Measurements from ENCODE around the gene GAD2.

The GAD2 gene

DNA sequence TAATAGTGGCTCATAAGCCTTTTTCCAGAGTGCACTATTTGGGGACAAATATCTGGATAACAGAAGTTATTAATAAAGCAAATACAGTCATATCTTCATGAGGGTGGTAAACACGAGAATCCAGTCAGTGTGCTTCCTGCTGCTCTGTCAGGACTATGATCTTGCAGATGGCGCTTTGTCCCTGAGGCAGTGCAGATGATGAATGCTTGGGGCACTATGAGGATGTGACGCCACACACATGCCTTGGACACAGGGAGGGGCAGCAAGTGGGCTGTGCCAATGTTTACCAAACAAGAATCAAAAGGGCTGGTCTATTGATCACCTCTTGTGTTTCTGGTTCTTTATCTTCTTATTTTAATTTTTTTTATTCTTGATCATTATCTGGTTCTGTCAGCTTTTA, 79.8 kb downstream of the GAD2 start:
- ChIA-PET POLR2A (no interaction called here), CTCF (no interaction called here)
- no peak overlapping the region for H3K4me3 ChIP-seq (ENCODE audit: low read depth, low read length)
- H3K9me3 ChIP-seq (ENCODE audit: control insufficient read depth, insufficient read depth, low read depth, low read length) = no peaks in the 10 kb centered on the region
- H3K4me1 ChIP-seq (ENCODE audit: control insufficient read depth, insufficient read depth, low read length) = no peaks in the 10 kb centered on the region
- no peak overlapping the region for H3K27ac ChIP-seq (ENCODE audit: extremely low read depth, low read depth, low read length)
- no peak for TF ChIP-seq ZNF558 (tag by site-specific recombination; IDR thresholded peaks at IDR 0.05)
- TF ChIP-seq ZNF10 (tag by site-specific recombination; IDR thresholded peaks at IDR 0.05) = no peak
- TF ChIP-seq, protein P1, sequence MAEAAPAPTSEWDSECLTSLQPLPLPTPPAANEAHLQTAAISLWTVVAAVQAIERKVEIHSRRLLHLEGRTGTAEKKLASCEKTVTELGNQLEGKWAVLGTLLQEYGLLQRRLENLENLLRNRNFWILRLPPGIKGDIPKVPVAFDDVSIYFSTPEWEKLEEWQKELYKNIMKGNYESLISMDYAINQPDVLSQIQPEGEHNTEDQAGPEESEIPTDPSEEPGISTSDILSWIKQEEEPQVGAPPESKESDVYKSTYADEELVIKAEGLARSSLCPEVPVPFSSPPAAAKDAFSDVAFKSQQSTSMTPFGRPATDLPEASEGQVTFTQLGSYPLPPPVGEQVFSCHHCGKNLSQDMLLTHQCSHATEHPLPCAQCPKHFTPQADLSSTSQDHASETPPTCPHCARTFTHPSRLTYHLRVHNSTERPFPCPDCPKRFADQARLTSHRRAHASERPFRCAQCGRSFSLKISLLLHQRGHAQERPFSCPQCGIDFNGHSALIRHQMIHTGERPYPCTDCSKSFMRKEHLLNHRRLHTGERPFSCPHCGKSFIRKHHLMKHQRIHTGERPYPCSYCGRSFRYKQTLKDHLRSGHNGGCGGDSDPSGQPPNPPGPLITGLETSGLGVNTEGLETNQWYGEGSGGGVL (tag by site-specific recombination; IDR thresholded peaks at IDR 0.05) = no peak
- no peak for TF ChIP-seq ZBTB7A (tag by site-specific recombination; IDR thresholded peaks at IDR 0.05; ENCODE audit: low read depth)
- no peaks in the 10 kb centered on the region for H3K36me3 ChIP-seq (ENCODE audit: control insufficient read depth in 2 of 2, insufficient read depth in 1 of 2, low read length in 2 of 2)

DNA sequence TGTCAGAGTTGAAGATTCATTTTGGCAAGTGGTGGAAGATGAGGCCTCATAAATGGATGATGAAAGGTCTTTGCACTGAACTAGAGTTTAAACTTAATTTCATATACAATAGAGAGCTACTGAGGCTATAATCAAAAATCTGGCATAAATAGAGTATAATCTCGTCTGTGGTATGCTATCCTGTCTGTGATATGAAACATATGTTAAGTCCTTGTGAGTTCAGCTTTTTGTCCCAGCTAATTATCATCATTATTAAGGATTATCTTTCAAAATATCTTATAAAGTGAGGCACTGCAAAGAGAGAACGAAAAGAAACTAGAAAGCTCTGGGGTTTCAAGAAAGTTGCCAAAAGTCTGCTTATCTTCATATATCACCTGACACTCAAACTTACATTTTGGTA, 83.4 kb downstream of the GAD2 start:
- H3K4me3 ChIP-seq (ENCODE audit: low read depth, low read length) = no peak overlapping the region
- no peaks in the 10 kb centered on the region for H3K4me1 ChIP-seq (ENCODE audit: control insufficient read depth, insufficient read depth, low read length)
- ChIA-PET CTCF (no interaction called here), POLR2A (no interaction called here)
- TF ChIP-seq, protein P2, sequence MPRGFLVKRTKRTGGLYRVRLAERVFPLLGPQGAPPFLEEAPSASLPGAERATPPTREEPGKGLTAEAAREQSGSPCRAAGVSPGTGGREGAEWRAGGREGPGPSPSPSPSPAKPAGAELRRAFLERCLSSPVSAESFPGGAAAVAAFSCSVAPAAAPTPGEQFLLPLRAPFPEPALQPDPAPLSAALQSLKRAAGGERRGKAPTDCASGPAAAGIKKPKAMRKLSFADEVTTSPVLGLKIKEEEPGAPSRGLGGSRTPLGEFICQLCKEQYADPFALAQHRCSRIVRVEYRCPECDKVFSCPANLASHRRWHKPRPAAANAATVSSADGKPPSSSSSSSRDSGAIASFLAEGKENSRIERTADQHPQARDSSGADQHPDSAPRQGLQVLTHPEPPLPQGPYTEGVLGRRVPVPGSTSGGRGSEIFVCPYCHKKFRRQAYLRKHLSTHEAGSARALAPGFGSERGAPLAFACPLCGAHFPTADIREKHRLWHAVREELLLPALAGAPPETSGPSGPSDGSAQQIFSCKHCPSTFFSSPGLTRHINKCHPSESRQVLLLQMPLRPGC (tag by site-specific recombination; IDR thresholded peaks at IDR 0.05) = no peak
- TF ChIP-seq, protein P3, sequence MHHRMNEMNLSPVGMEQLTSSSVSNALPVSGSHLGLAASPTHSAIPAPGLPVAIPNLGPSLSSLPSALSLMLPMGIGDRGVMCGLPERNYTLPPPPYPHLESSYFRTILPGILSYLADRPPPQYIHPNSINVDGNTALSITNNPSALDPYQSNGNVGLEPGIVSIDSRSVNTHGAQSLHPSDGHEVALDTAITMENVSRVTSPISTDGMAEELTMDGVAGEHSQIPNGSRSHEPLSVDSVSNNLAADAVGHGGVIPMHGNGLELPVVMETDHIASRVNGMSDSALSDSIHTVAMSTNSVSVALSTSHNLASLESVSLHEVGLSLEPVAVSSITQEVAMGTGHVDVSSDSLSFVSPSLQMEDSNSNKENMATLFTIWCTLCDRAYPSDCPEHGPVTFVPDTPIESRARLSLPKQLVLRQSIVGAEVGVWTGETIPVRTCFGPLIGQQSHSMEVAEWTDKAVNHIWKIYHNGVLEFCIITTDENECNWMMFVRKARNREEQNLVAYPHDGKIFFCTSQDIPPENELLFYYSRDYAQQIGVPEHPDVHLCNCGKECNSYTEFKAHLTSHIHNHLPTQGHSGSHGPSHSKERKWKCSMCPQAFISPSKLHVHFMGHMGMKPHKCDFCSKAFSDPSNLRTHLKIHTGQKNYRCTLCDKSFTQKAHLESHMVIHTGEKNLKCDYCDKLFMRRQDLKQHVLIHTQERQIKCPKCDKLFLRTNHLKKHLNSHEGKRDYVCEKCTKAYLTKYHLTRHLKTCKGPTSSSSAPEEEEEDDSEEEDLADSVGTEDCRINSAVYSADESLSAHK (tag by site-specific recombination; IDR thresholded peaks at IDR 0.05) = no peak
- no peak for TF ChIP-seq TRIM28 (IDR thresholded peaks at IDR 0.05; ENCODE audit: borderline replicate concordance, low read length)
- H3K36me3 ChIP-seq (ENCODE audit: control insufficient read depth in 2 of 2, insufficient read depth in 1 of 2, low read length in 2 of 2) = no peaks in the 10 kb centered on the region
- no peak overlapping the region for H3K27ac ChIP-seq (ENCODE audit: extremely low read depth, low read depth, low read length)
- H3K9me3 ChIP-seq (ENCODE audit: control insufficient read depth, insufficient read depth, low read depth, low read length) = no peaks in the 10 kb centered on the region

DNA sequence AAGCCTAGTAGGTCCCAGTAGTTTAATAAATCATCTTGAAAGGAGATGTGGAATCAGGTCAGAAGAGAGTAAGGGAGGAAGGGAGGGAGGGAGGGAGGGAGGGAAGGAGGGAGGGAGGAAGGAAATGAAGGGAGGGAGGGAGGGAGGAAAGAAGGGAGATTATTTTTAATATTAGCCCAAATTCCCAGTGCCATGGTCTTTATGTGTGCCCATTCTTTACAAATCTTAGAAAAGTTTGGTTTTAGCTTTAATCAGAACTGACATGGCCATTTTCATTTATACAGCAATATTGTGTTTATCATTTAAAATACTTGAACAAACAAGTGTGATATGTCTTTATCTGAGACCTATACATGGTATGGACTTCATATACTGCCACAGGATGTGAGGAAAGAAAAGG, 86.8 kb downstream of the GAD2 start:
- no peak overlapping the region for H3K27ac ChIP-seq (ENCODE audit: extremely low read depth, low read depth, low read length)
- no peak overlapping the region for H3K4me3 ChIP-seq (ENCODE audit: low read depth, low read length)
- no peaks in the 10 kb centered on the region for H3K4me1 ChIP-seq (ENCODE audit: control insufficient read depth, insufficient read depth, low read length)
- H3K9me3 ChIP-seq (ENCODE audit: control insufficient read depth, insufficient read depth, low read depth, low read length) = no peaks in the 10 kb centered on the region
- H3K36me3 ChIP-seq (ENCODE audit: control insufficient read depth in 2 of 2, insufficient read depth in 1 of 2, low read length in 2 of 2) = no peaks in the 10 kb centered on the region
- CTCF ChIA-PET = interaction anchor here (0.6 kb wide), 1 partner anchor 30 kb away, joined by 3 read pairs; no protein-coding TSS in a partner anchor
- POLR2A ChIA-PET = interaction anchor here (0.6 kb wide), 1 partner anchor 851 kb away, joined by 7 read pairs; no protein-coding TSS in a partner anchor
- TF ChIP-seq ZNF561 (tag by site-specific recombination; IDR thresholded peaks at IDR 0.05; ENCODE audit: borderline replicate concordance) = no peak
- no peak for TF ChIP-seq ZNF266 (tag by site-specific recombination; IDR thresholded peaks at IDR 0.05; ENCODE audit: low read depth)
- TF ChIP-seq, protein P4, sequence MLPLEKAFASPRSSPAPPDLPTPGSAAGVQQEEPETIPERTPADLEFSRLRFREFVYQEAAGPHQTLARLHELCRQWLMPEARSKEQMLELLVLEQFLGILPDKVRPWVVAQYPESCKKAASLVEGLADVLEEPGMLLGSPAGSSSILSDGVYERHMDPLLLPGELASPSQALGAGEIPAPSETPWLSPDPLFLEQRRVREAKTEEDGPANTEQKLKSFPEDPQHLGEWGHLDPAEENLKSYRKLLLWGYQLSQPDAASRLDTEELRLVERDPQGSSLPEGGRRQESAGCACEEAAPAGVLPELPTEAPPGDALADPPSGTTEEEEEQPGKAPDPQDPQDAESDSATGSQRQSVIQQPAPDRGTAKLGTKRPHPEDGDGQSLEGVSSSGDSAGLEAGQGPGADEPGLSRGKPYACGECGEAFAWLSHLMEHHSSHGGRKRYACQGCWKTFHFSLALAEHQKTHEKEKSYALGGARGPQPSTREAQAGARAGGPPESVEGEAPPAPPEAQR (tag by site-specific recombination; IDR thresholded peaks at IDR 0.05) = no peak
- TF ChIP-seq, protein P5, sequence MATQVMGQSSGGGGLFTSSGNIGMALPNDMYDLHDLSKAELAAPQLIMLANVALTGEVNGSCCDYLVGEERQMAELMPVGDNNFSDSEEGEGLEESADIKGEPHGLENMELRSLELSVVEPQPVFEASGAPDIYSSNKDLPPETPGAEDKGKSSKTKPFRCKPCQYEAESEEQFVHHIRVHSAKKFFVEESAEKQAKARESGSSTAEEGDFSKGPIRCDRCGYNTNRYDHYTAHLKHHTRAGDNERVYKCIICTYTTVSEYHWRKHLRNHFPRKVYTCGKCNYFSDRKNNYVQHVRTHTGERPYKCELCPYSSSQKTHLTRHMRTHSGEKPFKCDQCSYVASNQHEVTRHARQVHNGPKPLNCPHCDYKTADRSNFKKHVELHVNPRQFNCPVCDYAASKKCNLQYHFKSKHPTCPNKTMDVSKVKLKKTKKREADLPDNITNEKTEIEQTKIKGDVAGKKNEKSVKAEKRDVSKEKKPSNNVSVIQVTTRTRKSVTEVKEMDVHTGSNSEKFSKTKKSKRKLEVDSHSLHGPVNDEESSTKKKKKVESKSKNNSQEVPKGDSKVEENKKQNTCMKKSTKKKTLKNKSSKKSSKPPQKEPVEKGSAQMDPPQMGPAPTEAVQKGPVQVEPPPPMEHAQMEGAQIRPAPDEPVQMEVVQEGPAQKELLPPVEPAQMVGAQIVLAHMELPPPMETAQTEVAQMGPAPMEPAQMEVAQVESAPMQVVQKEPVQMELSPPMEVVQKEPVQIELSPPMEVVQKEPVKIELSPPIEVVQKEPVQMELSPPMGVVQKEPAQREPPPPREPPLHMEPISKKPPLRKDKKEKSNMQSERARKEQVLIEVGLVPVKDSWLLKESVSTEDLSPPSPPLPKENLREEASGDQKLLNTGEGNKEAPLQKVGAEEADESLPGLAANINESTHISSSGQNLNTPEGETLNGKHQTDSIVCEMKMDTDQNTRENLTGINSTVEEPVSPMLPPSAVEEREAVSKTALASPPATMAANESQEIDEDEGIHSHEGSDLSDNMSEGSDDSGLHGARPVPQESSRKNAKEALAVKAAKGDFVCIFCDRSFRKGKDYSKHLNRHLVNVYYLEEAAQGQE (tag by site-specific recombination; IDR thresholded peaks at IDR 0.05) = no peak
- TF ChIP-seq, protein P6, sequence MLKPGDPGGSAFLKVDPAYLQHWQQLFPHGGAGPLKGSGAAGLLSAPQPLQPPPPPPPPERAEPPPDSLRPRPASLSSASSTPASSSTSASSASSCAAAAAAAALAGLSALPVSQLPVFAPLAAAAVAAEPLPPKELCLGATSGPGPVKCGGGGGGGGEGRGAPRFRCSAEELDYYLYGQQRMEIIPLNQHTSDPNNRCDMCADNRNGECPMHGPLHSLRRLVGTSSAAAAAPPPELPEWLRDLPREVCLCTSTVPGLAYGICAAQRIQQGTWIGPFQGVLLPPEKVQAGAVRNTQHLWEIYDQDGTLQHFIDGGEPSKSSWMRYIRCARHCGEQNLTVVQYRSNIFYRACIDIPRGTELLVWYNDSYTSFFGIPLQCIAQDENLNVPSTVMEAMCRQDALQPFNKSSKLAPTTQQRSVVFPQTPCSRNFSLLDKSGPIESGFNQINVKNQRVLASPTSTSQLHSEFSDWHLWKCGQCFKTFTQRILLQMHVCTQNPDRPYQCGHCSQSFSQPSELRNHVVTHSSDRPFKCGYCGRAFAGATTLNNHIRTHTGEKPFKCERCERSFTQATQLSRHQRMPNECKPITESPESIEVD (tag by site-specific recombination; IDR thresholded peaks at IDR 0.05) = no peak
- TF ChIP-seq GLIS1 (tag by site-specific recombination; IDR thresholded peaks at IDR 0.05) = no peak
- TF ChIP-seq, protein P7, sequence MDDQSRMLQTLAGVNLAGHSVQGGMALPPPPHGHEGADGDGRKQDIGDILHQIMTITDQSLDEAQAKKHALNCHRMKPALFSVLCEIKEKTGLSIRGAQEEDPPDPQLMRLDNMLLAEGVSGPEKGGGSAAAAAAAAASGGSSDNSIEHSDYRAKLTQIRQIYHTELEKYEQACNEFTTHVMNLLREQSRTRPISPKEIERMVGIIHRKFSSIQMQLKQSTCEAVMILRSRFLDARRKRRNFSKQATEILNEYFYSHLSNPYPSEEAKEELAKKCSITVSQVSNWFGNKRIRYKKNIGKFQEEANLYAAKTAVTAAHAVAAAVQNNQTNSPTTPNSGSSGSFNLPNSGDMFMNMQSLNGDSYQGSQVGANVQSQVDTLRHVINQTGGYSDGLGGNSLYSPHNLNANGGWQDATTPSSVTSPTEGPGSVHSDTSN (CRISPR knock-in tag; IDR thresholded peaks at IDR 0.05) = no peak
- TF ChIP-seq, protein P2 (tag by site-specific recombination; IDR thresholded peaks at IDR 0.05) = no peak

Measured in HEK293 (cell line).